GM21423 (cell line): ENCODE measurements around the gene AUNIP.
"Not testable (repeated sequence)": the region's sequence is repeated elsewhere in the genome, so short reads cannot be mapped to it uniquely, and the experiment has no call there.

Experiments used
- ATAC-seq: cut with Tn5 transposase; IDR thresholded peaks from one replicate; pipeline ENCODE4 v1.9.1; 2021; ENCODE audit warnings: mild to moderate bottlenecking, moderate library complexity; ENCODE audit not compliant: unreplicated experiment

AUNIP gene

DNA sequence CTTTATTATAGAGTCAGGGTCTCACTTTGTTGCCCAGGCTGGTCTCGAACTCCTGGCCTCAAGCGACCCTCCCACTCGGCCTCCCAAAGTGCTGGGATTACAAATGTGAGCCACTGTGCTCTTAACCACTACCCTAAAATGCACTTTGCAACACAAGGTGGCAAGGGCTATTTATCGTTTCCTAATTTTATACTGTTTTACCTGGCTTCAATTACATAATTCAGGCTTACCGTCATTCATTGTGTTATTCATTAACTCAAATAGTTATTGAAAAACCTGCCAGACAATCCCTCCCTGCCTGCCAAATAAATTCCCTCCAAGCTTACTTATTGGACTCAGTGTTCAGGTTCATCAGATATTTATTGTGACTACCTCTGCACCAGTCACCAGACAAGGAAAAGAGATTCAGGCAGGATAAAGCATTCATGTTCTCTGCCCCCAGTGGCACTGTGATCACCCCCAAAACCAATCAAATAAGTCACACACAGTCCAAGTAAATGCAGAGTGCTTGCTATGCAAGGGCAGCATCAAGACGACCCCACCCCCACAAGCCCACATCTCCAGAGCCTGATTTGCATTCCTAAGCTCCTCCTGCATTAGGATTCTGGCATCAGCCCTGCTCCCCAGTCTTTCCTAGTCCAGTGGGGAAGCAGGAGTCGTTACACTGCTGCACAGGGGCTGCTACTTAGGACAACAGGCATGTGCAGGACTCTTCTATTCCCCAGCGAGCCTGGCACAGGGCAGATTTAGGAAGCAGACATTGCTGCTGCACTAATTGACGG lies 8.1 kb upstream of the AUNIP start:
- ATAC-seq, result no peak

DNA sequence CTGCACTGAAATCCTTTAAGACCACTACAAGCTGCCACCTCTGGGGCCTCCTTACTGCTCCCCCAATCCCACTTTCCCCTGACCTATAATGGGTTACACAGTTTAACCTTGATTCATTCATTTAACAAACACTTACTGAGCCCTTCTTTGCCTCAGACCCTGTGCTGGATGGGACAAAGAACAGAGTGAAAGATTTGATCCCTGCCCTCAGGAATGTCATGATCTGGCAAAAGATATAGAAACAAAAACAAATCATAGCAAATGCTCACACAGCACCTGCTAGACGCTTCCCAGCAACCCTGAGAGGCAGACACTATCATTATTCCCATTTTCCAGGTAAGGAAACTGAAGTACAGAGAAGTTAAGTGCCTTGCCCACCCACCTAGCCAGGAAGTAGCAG lies 7.0 kb upstream of the AUNIP start:
- ATAC-seq, result no peak

DNA sequence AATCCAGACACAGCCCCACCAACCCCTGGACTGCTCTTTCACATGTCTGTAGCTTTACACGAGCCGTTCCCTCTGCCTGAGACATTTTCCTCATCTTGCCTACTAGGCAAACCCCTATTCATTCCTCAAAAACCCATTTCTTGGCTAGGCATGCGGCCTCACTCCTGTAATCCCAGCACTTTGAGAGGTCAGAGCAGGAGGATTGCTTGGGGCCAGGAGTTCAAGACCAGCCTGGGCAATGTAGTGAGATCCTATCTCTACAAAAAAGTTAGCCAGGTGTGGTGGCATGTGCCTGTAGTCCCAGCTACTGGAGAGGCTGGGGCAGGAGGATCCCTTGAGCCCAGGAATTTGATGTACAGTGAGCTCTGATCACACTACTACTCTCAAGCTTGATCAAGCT lies 5.2 kb upstream of the AUNIP start:
- no peak for ATAC-seq

DNA sequence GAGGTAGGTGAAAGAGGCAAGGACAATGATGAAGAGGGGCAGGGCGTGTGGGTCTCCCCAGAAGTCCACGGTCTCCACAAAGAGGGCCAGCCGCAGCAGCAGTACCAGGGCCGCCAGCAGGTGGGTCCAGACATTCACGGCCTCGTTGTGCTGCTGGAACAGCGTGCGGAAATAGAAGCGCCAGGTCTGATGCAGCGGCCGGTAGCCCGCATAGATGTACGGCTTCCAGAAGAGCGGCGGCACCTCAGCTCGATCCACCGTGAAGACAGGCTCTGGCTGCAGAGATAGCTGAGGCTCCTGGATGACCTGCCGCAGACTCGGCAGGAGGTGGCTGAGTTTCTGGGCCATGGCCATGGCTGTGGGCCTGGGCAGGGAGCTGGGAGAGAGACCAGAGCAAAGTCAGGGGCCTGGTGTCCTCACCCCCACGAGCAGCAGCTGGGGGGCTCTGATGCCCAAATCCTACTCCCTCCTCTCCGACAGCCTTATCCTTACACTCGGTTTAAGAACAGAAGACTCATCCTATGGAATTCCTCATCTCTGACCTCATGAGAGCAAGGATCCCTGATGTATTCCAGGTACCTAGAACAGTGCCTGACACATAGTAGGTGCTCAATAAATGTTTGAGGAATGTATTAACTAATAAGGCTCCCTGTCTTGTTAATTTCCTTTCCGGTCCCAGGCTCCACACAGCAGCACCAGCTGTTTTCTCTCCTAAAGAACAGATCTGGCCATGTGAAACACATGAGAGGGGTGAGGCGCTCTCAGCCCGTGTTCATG lies 4.4 kb upstream of the AUNIP start:
- ATAC-seq, result no peak

DNA sequence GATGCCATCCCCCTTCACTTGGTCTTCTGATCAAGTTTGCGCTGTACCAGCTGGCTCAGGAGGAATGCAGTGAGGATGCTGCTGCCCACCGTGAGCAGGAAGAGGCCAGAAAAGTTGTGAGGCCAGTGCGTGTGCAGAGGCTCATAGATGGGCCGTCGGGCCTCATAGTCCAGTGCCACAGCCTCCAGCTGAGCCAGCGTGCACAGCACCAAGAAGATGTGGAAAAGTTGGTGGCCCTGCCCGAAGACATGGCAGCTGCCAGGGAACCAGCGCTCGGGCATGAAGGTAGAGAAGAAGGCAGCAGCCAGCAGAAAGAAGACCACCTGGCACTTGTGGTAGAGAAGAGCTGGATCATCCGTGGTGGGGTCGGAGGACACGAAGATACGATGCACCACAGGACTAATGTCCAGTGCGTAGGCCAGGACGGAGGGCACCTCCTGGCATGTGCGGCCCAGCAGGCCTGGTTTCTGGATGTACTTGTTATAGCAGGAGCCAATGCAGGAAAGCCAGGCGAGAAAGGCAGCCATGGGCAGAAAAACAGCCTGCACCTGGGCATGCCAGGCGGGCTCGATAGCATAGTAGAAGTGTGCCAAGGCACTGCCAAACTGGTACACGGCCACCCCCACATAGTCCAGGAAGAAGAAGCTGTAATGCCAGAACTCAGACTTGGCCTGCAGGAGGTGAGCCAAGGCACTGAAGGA lies 3.7 kb upstream of the AUNIP start:
- no peak for ATAC-seq

DNA sequence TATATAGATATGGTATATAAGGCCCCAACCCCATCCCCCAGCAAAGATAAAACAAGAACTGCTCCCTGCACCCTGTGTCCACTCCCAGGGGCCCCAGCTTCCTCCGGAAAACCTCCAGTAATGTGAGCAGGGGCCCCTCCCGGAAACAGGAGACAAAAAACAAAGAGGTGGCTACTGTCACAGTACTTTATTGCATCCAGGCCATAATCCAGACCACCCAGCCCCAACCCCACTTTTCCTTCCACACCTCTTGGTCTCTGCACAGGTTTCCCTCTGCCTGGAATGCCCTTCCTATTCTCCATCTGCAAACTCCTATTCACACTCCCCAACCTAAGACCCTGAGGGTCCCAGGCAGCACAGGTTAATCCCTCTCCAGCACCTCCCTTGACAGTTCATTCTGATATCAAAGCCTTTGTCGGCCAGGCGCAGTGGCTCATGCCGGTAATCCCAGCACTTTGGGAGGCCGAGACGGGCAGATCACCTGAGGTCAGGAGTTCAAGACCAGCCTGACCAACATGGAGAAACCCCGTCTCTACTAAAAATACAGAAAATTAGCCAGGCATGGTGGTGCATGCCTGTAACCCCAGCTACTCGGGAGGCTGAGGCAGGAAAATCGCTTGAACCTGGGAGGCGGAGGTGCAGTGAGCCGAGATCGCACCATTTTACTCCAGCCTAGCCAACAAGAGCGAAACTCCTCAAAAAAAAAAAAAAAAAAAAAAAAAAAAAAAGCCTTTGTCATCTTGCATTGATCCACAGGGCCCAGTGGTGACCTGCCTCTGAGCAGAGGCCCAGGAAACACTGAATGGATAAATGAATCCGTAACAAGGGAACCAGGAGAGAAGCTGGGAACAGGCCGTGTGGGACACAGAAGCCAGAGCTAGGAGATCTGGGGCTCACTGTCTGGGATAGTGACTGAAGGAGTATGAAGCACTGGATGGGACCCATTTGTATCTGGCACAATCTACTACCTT lies 2.3 kb upstream of the AUNIP start:
- no peak for ATAC-seq

DNA sequence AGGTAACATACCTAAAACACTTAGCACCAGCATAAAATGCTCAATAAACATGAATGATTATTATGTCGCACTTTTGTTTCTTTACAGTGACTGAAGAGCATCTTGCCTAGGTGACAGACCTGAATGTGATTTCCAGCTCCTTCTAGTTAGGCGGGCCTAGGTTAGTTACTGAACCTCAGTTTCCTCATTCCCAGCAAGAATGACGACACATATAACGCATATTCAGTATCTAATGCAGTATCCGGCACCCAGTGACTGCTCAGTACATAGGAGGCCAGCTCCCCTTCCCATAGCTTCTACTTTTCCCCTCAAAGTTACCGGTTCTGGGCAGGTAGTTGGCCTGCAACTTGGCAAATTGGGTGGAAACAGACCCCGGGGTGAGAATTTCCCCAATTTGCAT lies 763 bp downstream of the AUNIP start:
- no peak for ATAC-seq

DNA sequence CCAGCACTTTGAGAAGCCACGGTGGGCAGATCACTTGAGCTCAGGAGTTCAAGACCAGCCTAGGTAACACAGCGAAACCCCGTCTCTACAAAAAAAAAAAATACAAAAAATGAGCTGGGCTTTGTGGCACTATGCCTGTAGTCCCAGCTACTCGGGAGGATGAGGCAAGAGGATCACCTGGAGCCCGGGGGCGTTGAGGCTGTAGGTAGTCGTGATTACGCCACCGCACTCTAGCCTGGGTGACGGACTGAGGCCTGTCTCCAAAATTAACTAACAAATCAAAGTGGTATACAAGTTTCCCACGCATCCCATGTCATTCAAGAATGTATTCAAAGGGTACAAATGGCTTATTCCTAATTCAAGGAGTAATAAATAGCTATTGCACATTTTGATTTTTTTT lies 2.4 kb downstream of the AUNIP start:
- ATAC-seq, result no peak

DNA sequence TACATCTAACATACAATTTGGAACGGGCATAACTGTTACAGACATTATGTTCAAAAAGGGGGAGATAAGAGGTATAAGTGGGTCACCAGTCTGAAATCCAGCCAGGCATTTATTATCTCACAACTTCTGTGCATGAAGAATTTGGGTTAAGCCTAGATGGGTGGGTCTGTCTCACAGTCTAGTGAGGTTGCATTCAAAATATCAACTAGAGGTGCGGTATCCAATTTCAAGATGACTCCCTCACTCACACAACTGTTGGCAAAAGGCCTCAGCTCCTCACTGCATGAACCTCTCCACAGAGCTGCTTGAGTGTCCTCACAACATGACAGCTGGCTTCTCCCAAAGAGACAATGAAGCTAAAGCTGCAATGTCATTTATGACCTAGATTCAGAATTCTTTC lies 4.7 kb downstream of the AUNIP start:
- ATAC-seq, result no peak

DNA sequence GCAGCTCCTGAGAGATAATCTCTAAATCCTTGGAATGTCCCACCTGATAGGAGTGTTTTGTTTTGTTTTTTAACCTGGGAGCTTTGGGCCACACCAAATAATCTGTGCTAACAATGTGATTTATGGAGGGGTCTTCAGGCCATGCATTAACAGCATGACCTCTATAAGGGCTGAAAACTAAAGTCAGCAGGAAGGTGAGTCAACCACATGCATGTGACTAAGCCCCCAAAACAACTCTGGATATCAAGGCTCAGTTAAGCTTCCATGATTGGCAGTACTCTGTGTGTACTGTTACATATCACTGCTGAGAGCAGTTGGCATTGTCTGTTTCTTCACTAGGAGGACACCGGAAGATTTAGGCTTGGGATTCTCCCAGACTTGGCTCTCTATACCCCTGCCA lies 10.7 kb downstream of the AUNIP start:
- ATAC-seq, result no peak

DNA sequence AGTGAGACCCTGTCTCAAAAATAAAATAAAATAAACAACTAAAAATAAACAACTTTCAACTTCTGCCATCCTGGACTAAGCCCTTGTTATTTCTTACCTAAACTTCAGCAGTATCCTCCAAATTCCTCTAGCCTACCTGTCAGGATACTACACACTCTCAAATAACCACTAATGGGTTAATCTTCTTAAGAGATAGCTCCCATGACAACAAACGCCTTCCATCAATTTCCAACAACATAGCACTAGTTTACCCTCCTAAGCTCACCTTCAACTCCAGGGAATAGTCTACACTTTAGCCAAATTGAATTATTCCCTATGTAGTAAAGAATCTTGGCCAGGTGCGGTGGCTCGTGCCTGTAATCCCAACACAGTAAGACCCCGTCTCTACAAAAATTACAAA lies 11.3 kb downstream of the AUNIP start:
- no peak for ATAC-seq

DNA sequence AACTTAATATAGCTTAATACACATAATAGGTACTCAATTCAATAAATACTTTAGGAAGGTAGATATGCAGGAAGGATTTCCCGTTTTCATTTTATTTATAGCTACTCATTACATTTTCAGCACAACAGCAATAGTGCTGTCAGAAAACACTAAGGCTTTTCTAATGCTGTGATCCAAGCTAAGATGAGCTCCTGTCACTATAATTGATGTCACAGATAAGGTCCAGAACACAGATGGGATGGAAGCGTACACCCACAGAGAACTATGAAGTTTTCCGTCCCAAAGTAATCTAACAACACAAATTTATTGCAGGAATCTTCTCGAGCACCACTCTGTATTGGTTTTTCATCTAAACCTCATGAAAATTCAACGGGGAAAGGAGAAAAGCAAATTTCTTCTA lies 13.6 kb downstream of the AUNIP start:
- ATAC-seq, result no peak

DNA sequence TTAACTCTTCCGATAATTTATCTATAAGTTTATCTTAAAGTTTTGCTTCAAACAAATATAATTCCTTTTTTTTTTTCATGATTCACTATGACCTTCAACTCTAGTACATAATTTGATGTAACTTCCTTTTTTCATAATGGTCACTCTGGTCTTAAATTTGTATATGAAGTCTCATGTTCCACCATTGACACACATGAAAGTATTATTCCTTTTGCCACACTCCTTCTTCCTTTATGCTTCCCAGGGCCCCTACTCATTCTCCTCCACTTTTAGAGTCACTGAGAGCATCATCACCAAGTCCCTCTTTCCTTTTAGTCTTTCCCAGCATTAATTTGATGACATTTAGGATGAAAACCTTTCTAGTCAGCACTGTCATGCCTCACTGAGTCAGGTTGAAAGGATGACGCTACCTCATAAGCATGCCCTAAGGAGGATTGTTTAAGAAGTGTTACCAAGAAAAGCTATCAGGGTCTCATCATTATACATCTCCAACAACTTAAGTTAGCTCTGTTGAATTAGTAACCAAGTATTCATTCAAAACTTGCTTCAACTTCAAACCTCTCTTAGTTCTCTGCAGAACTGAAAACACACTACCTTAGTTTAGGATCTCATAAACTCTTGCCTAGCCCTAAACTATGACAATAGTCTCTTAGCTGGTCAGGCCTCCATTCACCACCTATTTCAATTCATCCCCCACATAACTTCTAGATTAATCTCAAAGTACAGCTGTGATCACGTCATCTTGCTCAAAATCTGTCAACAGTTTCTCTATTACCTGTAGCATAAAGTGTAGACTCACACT lies 14.5 kb downstream of the AUNIP start:
- no peak for ATAC-seq

DNA sequence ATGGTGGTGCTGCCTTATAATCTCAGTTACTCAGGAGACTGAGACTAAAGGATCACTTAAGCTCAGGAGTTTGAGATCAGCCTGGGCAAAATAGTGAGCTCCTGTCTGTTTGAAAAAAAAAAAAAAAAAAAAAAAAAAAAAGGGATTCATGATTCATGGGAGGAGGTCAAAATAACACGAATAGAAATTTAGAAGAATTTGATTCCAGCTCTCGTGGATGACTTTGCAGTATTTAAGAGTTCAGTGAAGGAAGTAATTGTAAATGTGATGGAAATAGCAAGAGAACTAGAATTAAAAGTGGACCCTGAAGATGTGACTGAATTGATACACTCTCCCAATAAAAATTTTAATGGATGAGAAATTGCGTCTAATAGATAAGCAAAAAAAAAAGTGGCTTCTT lies 15.8 kb downstream of the AUNIP start:
- ATAC-seq, result no peak

DNA sequence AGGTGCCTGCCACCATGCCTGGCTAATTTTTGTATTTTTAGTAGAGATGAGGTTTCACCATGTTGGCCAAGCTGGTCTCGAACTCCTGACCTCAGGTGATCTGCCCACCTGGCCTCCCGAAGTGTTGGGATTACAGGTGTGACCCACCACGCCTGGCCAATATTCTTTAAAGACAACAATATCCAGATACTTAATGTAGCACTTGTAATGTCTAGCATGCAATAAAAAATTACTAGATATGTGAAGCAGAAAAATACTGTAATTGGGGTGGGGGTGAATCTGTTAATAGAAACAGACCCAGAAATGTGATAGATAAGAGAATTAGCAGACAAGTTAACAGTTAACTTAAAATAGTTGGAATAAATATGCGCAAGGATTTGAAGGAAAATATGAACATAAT lies 19.4 kb downstream of the AUNIP start:
- ATAC-seq, result not testable (repeated sequence)

DNA sequence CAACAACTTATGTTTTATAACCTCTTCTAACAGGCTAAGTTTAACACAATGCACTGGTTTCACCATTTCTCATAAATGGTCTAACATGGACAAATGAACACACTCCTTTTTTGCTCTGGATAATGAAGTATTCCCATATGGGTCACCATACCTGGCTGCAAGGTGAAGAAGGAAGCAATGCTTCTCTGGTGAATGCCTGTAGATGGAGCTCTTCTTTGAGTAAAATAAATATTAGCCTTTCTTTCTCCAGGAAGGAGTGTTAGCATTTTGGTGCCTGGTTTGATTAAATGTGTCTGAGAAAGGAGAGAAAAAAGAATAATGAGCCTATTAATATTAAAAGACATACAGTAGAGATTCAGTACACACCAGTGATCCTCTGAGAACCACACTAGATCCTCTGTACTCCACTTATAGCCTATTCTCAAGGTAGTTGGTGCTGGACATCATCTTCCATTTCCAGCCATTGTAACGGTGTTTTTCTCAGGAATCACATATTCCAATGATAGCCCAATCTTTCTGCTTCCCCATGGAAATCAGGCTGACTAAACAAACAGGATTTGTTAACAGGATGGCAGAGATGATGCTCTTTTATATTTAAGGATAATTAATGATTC lies 21.9 kb downstream of the AUNIP start:
- no peak for ATAC-seq

DNA sequence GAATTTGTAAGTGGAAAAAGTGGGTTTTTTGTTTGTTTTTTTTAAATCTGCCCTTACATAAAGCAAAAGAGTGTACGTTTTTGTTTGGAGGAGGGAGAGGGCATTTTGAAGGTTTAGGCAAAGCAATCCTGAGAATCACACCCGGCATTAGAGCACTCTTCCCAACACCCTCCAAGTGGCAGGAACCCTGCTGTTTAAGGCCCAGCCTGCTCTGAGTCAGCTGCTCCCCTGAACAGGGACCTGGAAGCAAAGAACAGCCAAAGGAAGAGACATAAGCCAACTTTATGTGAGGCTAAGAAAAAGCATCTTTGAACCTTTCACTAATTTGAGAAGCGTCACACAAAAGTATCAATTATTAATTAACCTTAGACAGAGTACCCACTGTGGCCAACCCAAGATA lies 22.6 kb downstream of the AUNIP start:
- no peak for ATAC-seq

DNA sequence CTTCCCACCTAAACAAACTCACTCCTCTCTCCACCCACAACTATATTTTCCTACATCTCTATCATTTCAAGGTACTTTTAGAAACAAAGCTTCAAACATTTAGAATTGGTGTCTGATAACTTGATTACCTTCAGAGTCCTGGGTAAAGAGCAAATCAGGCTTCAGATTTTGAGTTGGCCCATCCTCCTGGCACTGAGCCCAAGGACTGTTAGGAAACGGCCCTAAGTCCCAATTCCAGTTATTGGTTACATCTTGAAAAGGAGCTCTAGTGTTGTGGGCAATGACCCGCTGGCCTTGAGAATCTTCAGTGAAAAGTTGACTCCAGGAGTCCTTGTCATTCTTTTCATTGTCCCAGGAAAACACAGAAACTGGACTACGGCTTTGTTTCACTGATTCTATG lies 24.4 kb downstream of the AUNIP start:
- ATAC-seq, result no peak

DNA sequence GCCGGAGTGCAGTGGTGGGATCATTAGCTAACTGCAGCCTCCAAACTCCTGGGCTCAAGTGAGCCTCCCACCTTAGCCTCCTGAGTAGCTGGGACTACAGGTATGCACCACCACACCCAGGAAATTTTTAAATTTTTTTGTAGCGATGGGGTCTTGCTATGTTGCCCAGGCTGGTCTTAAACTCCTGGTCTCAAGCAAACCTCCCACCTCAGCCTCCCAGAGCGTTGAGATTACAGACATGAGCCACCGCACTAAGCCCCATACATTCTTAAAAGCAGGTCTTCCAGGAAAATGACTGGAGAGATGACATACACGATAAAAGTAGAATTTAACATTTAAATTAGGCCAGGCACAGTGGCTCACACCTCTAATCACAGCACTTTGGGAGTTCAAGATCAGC lies 26.1 kb downstream of the AUNIP start:
- ATAC-seq, result no peak
